Activated effector memory CD4-positive, alpha-beta T cell treated with Interleukin-2 at 50 U/mL for 16 hours (primary cell): ENCODE data around the gene SNTG2.
"Not testable (repeated sequence)": the region's sequence is repeated elsewhere in the genome, so short reads cannot be mapped to it uniquely, and the experiment has no call there.

Experiments
- DNase-seq: peaks from one replicate; pipeline ENCODE4 v3.0.0-alpha.2; 2020

The SNTG2 gene

GRCh38 chr2:1101982-1102590, 151.4 kb downstream of the SNTG2 start:
- DNase-seq, result no peak

- DNase-seq, result no peak
Measured at GRCh38 chr2:1104364-1104763, 153.7 kb downstream of the SNTG2 start.

GRCh38 chr2:1106344-1106743, 155.7 kb downstream of the SNTG2 start:
- not testable (repeated sequence) for DNase-seq

GRCh38 chr2:1115843-1116539, 165.3 kb downstream of the SNTG2 start:
- DNase-seq, result no peak

- no peak for DNase-seq
Measured at GRCh38 chr2:1117569-1117968, 166.9 kb downstream of the SNTG2 start.

- DNase-seq, result no peak
Measured at GRCh38 chr2:1125217-1125616, 174.6 kb downstream of the SNTG2 start.

GRCh38 chr2:1125633-1126370, 175.2 kb downstream of the SNTG2 start:
- no peak for DNase-seq

GRCh38 chr2:1129982-1130381, 179.3 kb downstream of the SNTG2 start:
- no peak for DNase-seq

GRCh38 chr2:1130922-1131321, 180.3 kb downstream of the SNTG2 start:
- DNase-seq, result no peak

GRCh38 chr2:1132328-1132969, 181.8 kb downstream of the SNTG2 start:
- DNase-seq, result no peak

GRCh38 chr2:1133896-1134295, 183.2 kb downstream of the SNTG2 start:
- DNase-seq, result not testable (repeated sequence)

GRCh38 chr2:1134629-1135028, 184.0 kb downstream of the SNTG2 start:
- DNase-seq, result no peak

- no peak for DNase-seq
Measured at GRCh38 chr2:1136067-1136466, 185.4 kb downstream of the SNTG2 start.

- no peak for DNase-seq
Measured at GRCh38 chr2:1136846-1137245, 186.2 kb downstream of the SNTG2 start.

- DNase-seq, result no peak
Measured at GRCh38 chr2:1137264-1137663, 186.6 kb downstream of the SNTG2 start.

- no peak for DNase-seq
Measured at GRCh38 chr2:1137913-1138391, 187.3 kb downstream of the SNTG2 start.

- peak; percentile 11 for DNase-seq
Measured at GRCh38 chr2:1140389-1141003, 189.8 kb downstream of the SNTG2 start.

- no peak for DNase-seq
Measured at GRCh38 chr2:1141079-1141478, 190.4 kb downstream of the SNTG2 start.

GRCh38 chr2:1143129-1143528, 192.5 kb downstream of the SNTG2 start:
- DNase-seq, result no peak

- DNase-seq, result no peak
Measured at GRCh38 chr2:1147873-1148612, 197.4 kb downstream of the SNTG2 start.

- no peak for DNase-seq
Measured at GRCh38 chr2:1150724-1151511, 200.3 kb downstream of the SNTG2 start.
